GM21515 (cell line): ENCODE results near the gene COX4I1.
A peak's percentile ranks its signal among the peaks of the same experiment; 100 is the strongest.

Experiments
- ATAC-seq: cut with Tn5 transposase; IDR thresholded peaks from one replicate; pipeline ENCODE4 v1.9.1; 2021; ENCODE audit not compliant: unreplicated experiment

COX4I1 gene

DNA sequence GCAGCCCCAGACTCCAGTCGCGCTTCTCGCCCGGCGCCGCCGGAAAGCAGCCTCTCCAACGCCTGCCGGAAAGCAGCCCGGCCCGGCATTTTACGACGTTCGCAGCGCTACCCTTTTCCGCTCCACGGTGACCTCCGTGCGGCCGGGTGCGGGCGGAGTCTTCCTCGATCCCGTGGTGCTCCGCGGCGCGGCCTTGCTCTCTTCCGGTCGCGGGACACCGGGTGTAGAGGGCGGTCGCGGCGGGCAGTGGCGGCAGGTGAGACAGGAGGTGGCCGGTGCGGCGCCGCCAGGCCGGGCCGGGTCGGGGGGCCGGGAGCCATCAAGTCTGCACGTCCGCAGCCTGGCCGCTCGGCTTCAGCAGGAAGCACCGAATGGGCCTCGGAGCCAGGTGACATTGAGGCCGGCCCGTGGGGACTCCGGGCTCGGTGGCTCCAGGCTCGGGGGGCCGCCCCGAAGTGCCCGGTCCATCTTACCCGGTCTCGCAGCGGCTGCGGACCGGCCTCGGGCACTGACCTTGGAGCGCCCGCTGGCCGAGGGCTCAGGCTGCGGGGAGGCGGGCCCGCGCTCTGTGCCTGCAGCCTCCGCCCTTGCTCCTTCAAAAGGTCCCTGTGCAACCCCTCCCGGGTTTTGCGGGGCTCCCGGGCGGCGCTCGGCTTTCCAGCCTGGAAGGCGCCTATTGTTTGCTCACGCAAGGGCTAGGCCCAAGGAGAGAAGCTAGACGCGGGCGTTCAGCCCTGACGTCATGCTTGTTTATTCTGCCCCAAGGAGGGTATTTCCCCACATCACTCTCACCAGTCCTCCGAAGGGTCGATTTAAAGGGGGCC, at the start of gene COX4I1, which contains the start of gene EMC8:
Gene COX4I1 (plus strand): TSS at position 199 of the 824 bp plus-strand sequence. CDS start 1,511 bp downstream, outside the sequence.
Gene EMC8 (minus strand): TSS at position 48 of the 824 bp plus-strand sequence. CDS start 249 bp downstream, outside the sequence.
- ATAC-seq = peak; percentile 72

DNA sequence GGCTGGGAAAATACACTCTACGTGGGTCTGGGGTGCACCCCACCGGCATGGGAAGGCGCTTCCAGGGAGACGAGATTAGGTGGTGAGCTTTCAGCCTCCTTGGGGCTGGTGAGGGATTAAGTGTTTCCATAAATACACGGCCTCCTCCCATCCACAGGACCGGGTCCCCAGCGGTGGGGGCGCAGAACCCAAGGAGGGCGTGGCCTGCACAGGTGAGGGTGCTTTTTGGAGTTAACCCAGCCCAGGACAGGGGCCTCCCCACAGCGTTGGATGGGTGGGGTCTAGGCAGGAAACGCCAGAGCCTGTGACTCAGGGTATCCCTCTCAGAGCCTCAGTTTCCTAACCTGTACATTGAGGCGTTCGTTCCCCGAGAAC, 49.7 kb upstream of the COX4I1 start:
- ATAC-seq = no peak

DNA sequence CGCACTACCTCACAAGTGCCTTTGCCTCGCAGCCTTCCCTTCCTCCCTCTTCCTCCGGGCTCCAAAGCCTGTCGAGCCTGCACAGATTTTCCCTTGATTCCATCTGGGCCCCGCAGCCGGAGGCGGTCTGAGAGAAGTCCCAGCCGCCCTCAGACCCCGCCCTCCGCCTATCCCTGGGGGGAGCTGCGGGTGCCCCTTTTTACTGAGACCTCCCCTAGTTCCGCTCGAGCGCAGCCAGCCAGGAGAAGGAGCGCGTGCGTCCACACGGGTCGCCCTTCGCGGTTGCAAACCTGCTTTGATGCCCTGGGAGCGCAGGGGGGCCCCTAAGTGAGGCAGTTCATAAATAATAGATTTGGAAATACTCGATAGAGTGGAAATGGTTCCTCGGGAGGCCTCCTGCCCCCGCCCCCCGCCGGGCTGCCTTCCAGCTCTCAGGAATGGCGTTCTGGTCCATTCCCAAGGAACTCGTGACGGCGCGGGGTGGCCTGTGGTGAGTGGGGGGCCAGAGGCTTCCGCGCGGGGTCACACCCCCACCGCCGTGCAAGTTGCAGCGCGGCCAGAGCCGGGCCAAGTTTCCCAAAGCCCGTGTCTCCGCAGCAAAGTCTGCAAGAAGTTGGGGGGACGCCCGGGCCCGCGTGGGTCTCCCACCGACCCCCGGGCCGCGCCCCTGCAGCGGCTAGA, 49.2 kb upstream of the COX4I1 start:
- no peak for ATAC-seq

DNA sequence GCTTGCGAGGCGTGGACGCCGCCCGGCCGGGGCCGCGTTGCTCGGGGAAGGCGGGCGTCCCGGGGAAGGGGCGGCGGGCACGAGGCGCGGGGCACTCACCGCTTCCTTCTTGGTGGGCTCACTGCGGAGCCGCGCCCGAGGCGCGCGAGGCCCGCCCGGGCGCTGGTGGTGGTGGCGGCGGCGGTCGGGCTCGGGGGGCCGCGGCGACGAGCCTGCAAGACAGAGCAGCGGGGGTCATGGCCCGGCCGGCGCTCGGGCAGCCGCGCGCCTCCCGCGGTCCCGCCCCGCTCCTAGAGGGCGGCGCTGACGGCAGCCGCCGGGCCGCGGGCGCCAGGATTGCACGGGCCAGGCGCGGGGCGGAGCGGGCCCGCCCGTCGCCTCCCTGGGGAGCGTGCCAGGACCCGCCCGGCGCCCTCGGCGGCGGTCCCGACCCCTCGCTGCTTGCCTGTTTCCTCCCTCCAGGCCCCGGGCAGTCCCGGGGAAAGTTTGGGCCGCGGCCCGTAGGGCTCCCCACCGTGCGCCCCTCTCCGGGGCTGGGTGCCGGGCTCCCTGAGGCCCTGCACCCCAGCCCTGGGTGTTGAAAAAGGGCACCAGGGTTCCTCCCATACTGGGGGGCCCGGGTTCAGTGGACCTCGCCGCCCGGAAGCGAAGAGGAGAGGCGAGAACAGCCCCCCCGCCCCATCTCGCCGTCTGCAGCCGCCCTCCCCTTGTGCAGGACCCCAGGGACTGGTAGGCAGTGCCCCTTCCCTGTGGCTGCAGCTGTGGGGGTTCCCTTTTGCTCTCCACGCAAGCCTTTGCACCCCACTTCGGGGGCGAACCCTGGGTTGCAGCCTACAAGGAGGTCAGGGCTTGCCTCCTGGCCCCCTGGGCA, 48.4 kb upstream of the COX4I1 start, which contains the start of gene C16orf74:
Gene C16orf74 (minus strand): TSS at position 270 of the 871 bp plus-strand sequence. CDS start 15,879 bp downstream, outside the sequence.
- ATAC-seq = no peak

DNA sequence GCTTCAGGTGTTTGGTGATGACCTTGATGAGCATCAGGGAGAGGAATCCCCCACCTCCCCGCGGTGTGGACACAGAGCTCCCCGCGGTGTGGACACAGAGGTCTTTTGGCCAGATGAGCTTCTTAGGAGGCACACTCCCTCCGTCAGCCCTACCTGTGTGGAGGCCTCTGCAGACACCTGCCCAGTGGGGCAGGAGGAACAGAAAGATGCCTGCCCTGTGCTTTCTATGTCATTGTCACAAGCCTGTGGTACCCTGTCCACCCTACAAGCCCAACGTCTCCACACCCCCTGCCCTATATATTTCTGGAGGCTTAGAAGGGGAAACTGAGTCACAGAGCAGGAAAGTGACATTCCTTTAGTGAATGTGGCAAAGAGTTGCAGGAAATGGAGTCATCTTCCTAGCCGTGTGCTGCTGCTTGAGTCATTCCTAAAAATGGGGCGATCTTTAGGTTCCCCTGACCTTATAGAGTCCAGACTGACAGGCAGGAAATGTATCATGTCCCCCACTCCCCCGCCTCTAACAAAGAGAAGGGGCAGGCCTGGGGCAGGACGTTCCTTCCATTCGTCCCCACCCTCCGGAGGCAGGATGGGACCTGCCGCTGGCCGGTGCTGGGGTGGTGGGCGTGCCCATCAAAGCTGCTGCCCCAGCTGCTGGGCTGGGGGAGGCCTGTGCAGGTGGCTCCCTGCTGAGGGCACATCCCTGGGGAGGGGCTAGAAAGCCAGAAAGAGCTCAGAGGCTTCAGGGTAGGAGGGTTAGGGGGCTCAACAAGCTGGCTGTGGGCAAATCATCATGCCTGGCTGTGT, 47.6 kb upstream of the COX4I1 start:
- ATAC-seq = no peak

DNA sequence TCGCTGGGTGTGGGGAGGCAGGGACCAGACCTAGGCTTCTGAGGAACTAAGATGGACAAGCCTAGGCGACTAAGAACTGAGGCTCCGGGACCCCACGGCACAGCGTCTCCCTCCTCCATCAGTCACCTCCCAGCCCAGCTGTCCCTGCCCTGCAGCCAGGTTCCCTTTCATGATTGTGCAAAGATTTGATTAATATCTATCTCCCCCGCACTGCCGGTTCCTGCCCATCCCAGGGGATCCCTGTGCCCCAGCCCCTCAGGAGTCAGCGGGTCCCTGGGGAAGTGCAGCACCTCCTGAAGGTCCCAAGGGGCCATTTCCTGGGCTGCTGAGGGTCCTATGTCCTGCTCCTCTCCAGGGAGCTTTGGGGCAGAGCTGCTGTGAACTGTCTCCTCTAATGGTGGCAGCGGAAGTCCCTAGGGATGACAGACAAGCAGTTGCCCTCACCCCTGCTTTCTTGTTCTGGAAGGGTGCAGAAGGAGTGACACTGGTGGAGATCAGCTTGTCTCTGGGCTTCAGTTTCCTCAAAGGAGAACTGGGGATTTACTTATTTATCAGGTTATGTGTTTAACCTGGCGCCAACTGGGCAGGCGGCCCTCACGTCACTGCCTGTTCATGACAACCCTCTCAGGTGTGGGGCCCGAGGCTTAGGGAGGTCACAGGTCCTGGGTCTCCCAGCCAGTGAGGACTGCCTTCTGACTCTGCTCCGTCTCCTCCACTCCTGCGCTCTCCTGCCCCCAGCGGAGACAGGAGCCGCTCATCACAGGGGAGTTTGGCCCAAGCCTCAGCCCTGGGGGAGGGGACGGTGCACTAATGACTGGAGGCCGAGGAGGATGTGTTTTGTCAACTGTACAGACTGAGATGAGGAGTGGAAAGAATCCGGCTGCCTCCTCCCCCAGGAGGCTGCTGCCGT, 46.7 kb upstream of the COX4I1 start:
- no peak for ATAC-seq

DNA sequence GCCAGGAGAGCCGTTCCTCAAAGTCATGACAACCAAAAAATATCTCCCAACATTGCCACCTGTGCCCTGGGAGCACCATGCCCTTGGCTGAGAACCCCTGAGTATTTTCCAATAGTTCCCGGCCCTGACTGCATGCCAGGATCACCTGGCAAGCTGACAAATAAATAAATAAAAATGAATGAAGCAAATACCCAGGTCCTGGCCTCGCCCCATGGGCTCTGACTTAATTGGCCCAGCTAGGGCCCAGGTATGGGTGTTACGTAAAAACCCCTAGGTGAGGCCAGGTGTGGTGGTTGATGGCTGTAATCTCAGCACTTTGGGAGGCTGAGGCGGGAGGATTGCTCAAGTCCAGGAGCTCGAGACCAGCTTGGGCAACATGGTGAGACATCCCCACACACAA, 45.9 kb upstream of the COX4I1 start:
- no peak for ATAC-seq

DNA sequence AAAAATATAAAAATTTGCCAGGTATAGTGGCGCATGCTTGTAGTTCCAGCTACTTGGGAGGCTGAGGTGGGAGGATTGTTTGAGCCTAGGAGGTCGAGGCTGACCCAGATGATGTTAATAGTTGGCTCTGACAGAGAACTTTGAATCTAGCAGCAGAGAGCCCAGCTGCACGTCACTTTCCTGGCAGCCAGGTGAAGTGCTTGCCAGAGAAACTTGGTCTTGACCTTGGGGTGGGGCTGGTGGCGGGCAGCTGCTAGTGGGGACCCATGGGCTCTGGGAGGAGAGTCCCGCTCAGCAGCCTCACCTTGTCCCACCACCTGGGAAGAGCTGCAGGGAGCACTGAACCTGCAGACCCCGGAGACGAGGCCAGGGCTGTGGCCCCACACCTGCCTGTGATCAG, 45.5 kb upstream of the COX4I1 start:
- no peak for ATAC-seq

DNA sequence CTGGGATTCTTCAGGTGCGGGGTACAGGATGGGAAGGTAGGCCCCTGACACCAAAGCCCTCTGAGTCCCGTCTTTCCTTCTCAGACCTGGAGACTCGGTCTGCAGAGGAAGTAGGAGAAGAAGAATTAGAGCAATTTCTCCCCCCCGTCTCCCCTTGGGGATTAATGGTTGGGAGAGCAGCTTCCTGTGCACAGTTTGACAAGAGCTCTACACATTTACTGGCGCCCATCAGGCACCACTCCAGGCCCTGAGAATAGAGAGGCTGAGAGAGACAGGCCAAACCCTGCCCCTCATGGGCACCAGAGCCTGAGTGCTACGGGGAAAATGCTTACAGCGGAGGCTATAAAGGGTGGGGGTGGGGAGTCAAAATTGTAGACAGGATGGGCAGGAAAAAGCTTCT, 45.1 kb upstream of the COX4I1 start:
- no peak for ATAC-seq

DNA sequence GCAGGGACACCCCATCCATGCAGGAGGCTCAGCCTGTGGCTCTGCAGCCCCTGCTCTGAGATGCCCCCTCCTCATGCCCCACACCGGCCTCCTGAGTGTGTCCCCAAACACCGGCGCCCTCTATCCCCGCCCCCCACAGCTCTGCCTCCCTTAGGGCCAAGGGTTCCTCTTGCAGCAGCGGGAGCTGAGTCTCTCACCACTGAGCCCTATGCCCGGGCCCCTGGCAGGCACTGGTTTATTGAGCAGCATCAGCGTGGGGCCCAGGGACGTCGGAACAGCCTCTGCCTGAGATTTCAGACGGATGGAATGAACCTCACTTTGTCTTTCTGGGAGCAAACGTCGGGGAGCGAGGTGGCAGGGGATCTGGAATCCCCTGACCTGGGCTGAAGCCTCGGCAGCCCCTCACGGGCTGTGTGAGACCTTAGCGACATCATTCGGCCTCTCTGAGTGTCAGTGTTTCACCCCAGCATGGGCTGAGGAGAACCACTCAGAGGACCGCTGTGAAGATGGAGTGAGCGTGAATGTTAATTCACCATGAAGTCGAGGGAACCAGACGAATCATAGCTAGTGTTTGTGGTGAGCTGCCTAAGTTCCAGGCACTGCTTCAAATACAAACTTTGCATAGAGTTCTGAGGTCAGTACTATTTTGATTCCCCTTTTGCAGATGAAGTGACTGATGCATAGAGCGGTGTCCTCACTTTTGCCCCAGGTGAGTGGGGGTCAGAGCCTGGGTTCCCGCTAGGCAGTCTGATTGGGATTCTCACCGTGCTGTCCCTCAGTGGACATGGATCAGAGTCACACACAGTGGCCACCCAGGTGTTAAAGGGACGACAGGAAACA, 43.3 kb upstream of the COX4I1 start:
- peak; percentile 44 for ATAC-seq

DNA sequence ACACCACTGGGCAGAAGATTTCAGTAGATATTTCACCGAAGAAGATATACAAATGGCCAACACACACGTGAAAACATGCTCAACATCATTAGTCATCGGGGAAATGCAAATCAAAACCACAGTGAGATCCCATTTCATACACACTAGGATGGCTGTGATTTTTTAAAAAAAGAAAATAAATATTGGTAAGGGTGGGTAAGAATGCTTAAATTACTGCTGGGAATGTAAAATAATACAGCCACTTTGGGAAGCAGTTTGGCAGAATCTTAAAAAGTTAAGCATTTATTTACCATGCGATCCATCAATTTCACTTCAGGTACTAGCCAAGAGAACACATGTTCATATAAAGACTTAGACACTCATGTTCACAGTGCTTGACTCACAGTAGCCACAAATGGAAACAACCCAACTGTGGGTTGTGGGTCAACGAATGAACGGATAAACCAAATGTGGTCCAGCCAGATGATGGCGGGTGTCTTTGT, 42.1 kb upstream of the COX4I1 start:
- no peak for ATAC-seq

DNA sequence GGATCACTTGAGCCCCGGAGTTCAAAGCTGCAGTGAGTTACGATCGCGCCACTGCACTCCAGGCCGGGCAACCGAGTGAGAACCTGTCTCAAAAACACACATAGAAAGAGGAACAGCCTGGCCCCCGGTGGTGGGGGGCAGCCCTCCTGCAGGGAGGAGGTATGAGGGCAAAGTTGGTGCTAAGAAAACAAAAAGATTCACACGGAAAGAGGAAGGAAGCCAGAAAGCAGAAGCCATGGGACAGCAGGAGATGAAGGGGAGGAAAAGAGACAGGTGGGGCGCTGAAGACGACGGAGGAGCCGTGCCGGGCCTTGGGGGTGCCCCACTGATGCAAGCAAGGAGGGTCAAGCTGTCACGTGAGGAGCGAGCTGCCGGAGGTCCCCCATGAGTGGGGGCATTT, 40.4 kb upstream of the COX4I1 start:
- no peak for ATAC-seq

DNA sequence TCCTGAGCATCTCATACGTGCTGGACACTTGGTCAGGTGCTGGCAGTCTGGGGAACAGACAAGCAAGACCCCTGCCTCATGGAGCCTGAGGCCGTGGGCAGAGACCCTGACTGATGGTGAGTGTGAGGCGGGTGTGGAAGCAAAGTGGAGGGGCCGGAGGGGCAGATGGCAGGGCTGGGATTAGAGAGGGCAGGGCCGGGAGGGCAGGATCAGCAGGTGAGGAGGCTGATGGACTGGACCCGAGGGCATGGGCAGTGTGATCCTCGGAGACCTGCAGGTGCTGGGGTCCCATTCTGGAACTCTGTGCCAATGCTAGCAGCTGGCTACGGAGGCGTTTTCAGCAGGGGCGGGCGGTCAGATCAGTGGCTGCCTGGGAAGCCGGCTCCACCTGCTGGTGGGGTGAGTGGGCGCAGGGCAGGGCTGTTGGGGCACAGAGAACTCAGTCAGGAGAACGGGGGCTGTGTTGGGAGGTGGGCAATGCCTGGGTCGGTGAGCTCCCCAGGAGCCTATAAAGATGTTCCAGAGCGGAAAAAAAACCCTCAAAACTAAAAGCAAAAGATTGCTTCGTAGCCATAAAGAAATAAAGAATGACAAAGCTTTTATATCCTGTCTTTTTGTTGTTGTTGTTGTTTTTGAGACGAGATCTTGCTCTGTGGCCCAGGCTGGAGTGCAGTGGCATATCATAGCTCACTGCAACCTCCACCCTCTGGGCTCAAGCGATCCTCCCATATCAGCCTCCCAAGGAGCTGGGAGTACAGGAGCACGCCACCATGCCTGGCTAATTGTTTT, 39.7 kb upstream of the COX4I1 start:
- no peak for ATAC-seq

DNA sequence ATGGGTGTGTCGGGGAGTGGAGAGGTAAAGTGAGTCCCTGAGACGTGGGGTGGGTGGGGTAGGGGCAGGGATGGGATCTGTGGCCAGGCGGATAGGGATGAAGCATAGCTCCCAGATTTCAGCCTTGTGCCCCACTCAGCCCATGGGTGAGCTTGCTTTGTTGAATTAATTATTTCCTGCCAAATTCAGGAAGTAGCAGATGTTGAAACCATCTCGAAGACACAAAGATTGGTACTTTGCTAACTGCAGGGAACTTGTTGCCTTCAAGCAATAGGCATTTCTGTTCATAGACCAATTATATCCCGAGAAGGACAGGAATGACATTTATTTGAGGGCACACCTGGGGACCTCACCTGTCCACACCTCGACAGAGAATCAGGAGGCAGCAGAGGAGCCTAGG, 37.6 kb upstream of the COX4I1 start:
- ATAC-seq = no peak

DNA sequence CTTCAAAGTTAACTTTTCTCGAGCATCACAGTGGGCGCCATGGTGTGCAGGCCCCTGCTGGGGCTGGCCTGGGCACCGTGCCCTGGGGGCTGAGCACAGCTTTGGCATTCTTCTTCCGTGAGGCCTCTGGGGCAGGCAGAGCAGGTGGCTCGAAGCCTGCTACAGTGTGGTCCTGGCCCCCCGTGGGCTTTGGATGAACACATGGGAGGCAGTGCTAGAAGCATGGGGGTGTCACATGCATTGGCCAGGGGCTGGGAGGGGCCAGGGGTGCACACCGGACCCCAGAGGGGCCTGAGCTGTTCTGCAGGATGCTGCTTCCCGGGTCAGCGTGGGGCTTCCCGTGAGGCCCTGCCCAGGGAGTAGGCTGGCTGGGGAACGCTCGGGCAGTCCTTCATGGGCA, 36.5 kb upstream of the COX4I1 start:
- ATAC-seq = no peak

DNA sequence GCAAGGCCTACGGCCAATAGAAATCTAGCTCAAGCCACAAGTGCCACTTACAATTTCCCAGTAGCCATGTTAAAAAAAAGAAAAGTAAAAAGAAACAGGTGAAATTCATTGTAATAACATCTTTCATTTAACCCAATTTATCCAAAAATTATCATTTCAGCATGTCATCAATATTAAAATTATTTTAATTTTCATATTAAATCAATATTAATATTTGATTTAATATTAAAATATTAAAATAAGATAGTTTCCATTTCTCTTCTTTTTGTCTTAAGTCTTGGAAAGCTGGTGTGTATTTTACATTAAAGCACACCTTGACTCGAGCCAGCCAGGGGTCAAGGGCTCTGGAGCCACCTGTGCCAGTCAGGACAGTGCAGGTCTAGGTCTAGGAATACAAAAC, 35.9 kb upstream of the COX4I1 start:
- no peak for ATAC-seq

DNA sequence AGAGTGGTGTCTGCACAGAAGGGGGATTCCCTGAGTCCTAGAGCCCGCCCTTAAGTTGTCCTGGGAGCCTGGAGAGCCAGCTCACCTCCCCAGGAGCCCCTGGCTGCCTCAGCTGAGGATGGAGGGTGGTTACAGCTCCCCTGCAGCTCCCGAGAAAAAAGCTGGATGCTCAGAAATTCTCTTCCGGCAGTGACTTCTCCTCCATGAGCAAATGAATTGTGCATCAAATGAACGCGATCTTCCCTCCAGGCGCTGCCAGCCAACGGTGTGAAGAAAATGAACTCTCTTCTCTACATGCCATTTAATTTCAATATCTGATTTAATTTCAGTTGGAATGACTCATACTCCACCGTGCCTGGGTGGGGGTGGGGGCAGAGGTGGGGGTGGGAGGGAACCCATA, 34.3 kb upstream of the COX4I1 start:
- ATAC-seq = no peak

DNA sequence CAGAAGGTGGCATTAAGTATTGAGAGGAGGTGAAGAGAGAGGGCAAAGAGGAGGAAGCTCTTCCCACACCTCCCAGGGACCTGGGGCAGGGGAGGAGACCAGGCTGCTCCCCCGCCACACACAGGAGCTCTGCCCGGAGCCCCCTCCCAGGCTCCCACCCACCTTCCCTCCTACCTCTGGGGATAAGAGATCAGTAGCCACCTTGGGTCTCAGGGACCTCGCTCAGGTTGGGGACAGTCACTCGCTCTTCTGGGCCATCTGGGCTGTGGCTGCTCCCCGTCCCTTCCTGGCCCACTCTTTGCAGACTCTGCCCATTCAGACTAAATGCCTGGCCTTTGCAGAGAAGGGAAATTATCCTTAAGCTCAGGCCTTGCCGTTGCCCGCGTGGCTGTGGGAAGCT, 33.7 kb upstream of the COX4I1 start:
- ATAC-seq = no peak
